ENCODE results near the gene TRIM56.

GRCh38 chr7:101112233-101112632, 27.0 kb downstream of the TRIM56 start:
- TF ChIP-seq POLR2A (IDR thresholded peaks at IDR 0.05) (no peak), CTCF (IDR thresholded peaks at IDR 0.05) (no peak)
